Activated naive CD8-positive, alpha-beta T cell treated with anti-CD3 and anti-CD28 coated beads for 36 hours (primary cell): ENCODE measurements around the gene FLNC. TPM values are rescaled to one million over a fixed set of nuclear protein-coding genes. Genes with fewer than 3 reads are reported as not detected.

Experiments
- DNase-seq: peaks from one replicate; pipeline ENCODE4 v3.0.0; 2021
- H3K27ac Mint-ChIP-seq: one replicate; pipeline ENCODE4 v1.8.0; 2022; ENCODE audit warnings: mild to moderate bottlenecking, moderate library complexity, mixed read lengths
- H3K27me3 Mint-ChIP-seq: one replicate; pipeline ENCODE4 v1.8.0; 2022; ENCODE audit warnings: mild to moderate bottlenecking, mixed read lengths
- H3K36me3 Mint-ChIP-seq: one replicate; pipeline ENCODE4 v1.8.0; 2021; ENCODE audit warnings: mild to moderate bottlenecking, mixed read lengths
- H3K4me1 Mint-ChIP-seq: one replicate; pipeline ENCODE4 v1.8.0; 2021; ENCODE audit warnings: mixed read lengths
- H3K4me3 Mint-ChIP-seq: one replicate; pipeline ENCODE4 v1.8.0; 2022; ENCODE audit warnings: mild to moderate bottlenecking, moderate library complexity, mixed read lengths
- H3K9me3 Mint-ChIP-seq: one replicate; pipeline ENCODE4 v1.8.0; 2022; ENCODE audit warnings: mixed read lengths
- total RNA-seq, 2 experiments: library from RNA; stranded (reverse); gene quantifications; one replicate each; pipeline ENCODE4 v1.2.3, GENCODE V29; 2021

FLNC gene
- total RNA-seq, 2 experiments from 2014 or later = 0.12 to 0.23 TPM

GRCh38 chr7:128833148-128833945 is 3.1 kb downstream of the FLNC start:
- peaks cover 32% of the 10 kb centered on the region for H3K27me3 Mint-ChIP-seq

DNA sequence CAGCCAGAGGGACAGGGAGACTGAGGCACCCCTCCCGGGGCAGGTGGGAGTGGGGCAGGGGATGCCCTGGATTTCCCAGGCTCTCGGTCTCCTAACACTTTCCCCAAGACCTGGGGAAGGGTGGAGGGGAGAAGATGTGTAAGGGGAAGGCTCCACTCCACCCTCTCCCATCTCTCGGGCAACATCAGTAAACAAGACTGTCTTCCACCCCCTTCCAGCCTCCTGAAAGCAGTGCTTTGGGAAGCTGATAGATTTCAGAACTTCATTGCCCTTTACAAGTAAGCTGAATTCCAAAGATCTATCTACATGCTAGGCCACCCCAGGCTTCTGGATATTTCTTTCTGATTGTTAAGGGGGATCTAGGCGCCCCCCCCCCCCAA is 3.7 kb downstream of the FLNC start:
- peaks cover 27% of the 10 kb centered on the region for H3K27me3 Mint-ChIP-seq
- H3K9me3 Mint-ChIP-seq = no peaks in the 10 kb centered on the region
- H3K4me1 Mint-ChIP-seq = peaks cover 12% of the 10 kb centered on the region
- no peaks in the 10 kb centered on the region for H3K36me3 Mint-ChIP-seq
- DNase-seq = no peak
- H3K27ac Mint-ChIP-seq = no peak overlapping the region
- H3K4me3 Mint-ChIP-seq = no peak overlapping the region

More at GRCh38 chr7:128833148-128833945, 3.1 kb downstream of the FLNC start:
- H3K27ac Mint-ChIP-seq = no peak overlapping the region
- H3K36me3 Mint-ChIP-seq = no peaks in the 10 kb centered on the region
- DNase-seq = no peak
- H3K4me3 Mint-ChIP-seq = no peak overlapping the region
- H3K9me3 Mint-ChIP-seq = no peaks in the 10 kb centered on the region
- peaks cover 12% of the 10 kb centered on the region for H3K4me1 Mint-ChIP-seq

GRCh38 chr7:128835231-128835751 is 5.1 kb downstream of the FLNC start:
- Mint-ChIP-seq H3K27me3 (peaks cover 16% of the 10 kb centered on the region), H3K4me1 (peaks cover 9% of the 10 kb centered on the region), H3K9me3 (no peaks in the 10 kb centered on the region), H3K36me3 (no peaks in the 10 kb centered on the region), H3K27ac (no peak overlapping the region), H3K4me3 (no peak overlapping the region)
- DNase-seq = no peak

DNA sequence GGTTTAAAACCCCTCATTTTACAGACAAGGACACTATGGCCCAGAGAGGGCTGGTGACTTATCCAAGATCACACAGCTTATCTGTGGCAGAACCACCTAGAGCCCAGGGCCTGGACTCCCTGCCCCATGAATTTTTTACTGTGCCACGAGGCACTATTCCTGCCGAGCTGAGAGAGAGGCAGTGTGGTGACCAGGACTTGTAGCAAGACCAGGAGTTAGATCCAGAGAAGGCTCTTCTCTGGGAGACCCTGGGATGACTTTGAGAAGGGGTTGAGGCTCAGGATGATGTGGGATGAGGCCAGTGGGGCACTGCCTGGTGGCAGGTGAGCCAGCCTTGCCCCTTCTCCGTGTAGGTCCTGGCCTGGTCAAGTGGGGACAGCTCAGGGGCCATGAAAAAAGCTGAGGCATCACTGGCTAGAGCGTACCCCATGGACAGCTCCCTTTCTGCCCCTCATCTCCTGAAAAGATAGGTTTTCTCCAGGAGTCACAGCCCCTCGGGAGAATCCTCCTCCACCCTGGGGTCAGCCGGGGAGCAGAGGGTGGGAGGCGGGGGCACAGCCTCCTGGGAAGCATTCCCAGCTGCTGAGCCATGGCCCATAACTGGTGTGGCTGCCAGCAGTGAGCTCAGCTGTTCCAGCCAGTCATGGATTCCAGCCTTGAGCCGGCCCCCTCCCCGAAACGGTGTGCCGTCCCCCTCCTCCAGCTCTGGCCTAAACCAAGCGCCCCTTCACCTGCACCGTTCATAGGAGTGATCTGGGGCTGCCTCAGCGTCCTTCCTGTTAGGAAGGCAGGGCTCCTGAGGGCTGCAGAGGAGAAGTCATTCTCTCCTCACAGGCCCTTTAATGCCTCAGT is 5.8 kb downstream of the FLNC start:
- no peaks in the 10 kb centered on the region for H3K36me3 Mint-ChIP-seq
- H3K4me1 Mint-ChIP-seq = peaks cover 4% of the 10 kb centered on the region
- no peak overlapping the region for H3K4me3 Mint-ChIP-seq
- DNase-seq = no peak
- no peak overlapping the region for H3K27ac Mint-ChIP-seq
- no peaks in the 10 kb centered on the region for H3K9me3 Mint-ChIP-seq
- peaks cover 8% of the 10 kb centered on the region for H3K27me3 Mint-ChIP-seq

DNA sequence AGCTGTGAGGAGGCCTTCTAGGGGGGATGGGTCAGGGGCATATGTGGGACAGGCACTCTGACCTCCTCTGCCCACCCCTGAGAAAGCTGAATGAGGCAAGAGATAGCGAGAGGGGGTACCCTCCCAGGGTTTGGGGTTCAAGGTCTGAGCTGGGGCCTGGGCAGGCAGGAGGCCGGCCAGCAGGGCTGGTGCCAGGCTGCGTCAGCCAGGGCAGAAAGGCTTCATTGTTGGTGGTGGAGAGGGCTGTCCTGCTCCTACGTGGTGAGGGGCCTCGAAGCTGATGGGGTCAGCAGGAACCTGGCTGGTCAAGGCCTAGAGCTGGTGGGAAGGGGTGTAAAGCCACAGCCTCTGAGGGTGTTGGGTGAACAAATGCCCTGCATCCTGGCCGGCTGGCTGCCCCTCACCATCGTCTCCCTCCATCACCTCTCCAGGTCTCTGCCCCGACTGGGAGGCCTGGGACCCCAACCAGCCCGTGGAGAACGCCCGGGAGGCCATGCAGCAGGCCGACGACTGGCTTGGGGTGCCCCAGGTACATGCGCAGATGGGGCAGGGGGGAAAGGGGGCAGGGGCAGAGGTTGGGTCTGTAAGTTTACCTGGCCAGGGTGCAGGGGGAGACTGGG is 6.6 kb downstream of the FLNC start:
- H3K36me3 Mint-ChIP-seq = no peaks in the 10 kb centered on the region
- H3K27ac Mint-ChIP-seq = no peak overlapping the region
- H3K4me3 Mint-ChIP-seq = no peak overlapping the region
- H3K27me3 Mint-ChIP-seq = peaks cover under 1% of the 10 kb centered on the region
- H3K9me3 Mint-ChIP-seq = no peaks in the 10 kb centered on the region
- no peak for DNase-seq
- peaks cover 1% of the 10 kb centered on the region for H3K4me1 Mint-ChIP-seq

- Mint-ChIP-seq H3K9me3 (no peaks in the 10 kb centered on the region), H3K27me3 (no peaks in the 10 kb centered on the region), H3K36me3 (no peaks in the 10 kb centered on the region), H3K4me1 (peaks cover 4% of the 10 kb centered on the region), H3K27ac (no peak overlapping the region), H3K4me3 (no peak overlapping the region)
- no peak for DNase-seq
Measured at GRCh38 chr7:128837521-128837921, 7.3 kb downstream of the FLNC start.

GRCh38 chr7:128838109-128838779 is 8.0 kb downstream of the FLNC start:
- Mint-ChIP-seq H3K27ac (no peak overlapping the region), H3K27me3 (no peaks in the 10 kb centered on the region), H3K9me3 (no peaks in the 10 kb centered on the region), H3K4me1 (peaks cover 4% of the 10 kb centered on the region), H3K4me3 (peak overlapping the region; percentile 25), H3K36me3 (no peaks in the 10 kb centered on the region)
- no peak for DNase-seq

DNA sequence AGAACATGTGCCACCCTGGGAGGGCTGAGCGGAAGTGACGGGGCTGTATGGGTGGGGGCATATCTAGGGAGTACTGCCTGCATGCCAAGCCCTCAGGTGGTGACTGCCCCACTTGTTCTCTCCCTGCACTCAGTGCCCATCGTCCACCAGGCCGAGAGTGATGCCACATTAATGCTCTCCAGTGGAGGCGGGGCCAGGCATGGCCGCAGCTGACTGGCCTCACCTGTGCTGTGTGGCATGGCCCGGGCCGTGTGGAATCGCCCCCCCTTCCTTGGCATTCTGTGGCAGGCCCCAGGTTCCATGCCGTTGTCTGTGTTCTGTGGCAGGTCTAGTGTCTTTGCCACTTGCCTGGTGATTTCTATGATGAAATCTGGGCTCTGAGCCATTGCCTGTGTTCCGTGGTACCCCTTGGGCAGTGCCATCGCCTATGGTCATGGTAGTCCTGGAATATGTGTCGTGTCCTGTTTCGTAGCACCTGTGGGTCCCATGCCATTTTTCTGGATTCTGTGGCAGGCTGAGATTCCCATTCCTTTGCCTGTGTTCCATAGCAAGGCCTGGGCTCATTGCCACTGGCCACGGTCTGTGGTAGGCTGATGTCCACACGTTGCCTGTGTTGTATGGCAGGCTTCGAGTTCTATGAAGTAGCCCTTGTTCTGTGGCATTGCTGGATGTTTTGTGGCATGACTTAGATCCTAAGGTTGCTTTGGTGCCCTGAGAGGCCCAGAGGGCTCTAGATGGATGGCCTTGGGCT is 8.9 kb downstream of the FLNC start:
- no peak for DNase-seq
- no peak overlapping the region for H3K4me3 Mint-ChIP-seq
- H3K27ac Mint-ChIP-seq = no peak overlapping the region
- no peaks in the 10 kb centered on the region for H3K9me3 Mint-ChIP-seq
- H3K4me1 Mint-ChIP-seq = peaks cover 4% of the 10 kb centered on the region
- no peaks in the 10 kb centered on the region for H3K36me3 Mint-ChIP-seq
- no peaks in the 10 kb centered on the region for H3K27me3 Mint-ChIP-seq

GRCh38 chr7:128839751-128840177 is 9.6 kb downstream of the FLNC start:
- Mint-ChIP-seq H3K4me3 (no peak overlapping the region), H3K36me3 (no peaks in the 10 kb centered on the region), H3K27me3 (no peaks in the 10 kb centered on the region), H3K4me1 (peaks cover 4% of the 10 kb centered on the region), H3K27ac (no peak overlapping the region), H3K9me3 (no peaks in the 10 kb centered on the region)
- DNase-seq = no peak

- no peak for DNase-seq
- H3K27me3 Mint-ChIP-seq = no peaks in the 10 kb centered on the region
- H3K4me3 Mint-ChIP-seq = no peak overlapping the region
- no peak overlapping the region for H3K27ac Mint-ChIP-seq
- no peaks in the 10 kb centered on the region for H3K9me3 Mint-ChIP-seq
- H3K36me3 Mint-ChIP-seq = no peaks in the 10 kb centered on the region
- H3K4me1 Mint-ChIP-seq = peaks cover 4% of the 10 kb centered on the region
Measured at GRCh38 chr7:128840326-128841170, 10.3 kb downstream of the FLNC start.

DNA sequence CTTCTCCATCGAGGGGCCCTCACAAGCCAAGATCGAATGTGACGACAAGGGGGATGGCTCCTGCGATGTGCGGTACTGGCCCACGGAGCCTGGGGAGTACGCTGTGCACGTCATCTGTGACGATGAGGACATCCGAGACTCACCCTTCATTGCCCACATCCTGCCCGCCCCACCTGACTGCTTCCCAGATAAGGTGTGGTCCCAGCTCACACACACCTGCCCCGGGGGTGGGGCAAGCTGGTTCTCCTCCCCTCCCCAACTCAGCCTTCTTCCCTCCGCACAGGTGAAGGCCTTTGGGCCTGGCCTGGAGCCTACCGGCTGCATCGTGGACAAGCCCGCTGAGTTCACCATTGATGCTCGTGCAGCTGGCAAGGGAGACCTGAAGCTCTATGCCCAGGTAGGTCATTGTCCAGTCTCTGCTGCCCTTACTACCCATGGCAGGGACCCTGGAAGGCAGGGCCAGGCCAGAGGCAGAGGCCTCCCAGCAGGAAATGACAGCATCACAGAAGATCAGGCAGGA is 11.0 kb downstream of the FLNC start:
- H3K36me3 Mint-ChIP-seq = no peaks in the 10 kb centered on the region

DNA sequence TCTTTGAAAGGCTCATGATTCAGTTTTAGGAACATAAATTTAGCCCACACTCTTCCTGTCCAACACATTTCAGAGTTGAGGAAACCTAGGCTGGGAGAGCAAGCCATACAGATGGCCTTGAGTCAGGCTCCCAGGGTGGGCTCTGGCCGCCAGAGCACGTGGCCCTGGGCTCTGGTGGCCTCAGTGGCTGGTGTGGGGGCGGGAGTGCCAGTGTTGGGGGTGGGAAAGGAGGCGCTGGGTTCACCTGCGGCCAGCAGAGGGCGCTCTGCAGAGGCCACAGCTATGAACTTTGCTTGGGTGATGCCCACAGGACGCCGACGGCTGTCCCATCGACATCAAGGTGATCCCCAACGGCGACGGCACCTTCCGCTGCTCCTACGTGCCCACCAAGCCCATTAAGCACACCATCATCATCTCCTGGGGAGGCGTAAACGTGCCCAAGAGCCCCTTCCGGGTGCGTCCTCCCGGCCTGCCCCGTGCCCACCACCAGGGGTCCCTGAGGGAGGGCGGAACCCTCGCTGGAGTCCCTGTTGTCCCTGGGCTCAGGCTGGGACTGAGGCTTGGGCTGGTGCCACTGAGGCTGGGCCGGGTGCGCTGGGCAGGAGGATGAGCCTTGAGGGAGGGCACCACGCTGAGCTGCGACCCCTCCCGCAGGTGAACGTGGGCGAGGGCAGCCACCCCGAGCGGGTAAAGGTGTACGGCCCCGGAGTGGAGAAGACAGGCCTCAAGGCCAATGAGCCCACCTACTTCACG is 11.9 kb downstream of the FLNC start:
- DNase-seq = peak; percentile 66
- Mint-ChIP-seq H3K27ac (no peak overlapping the region), H3K4me1 (peaks cover 4% of the 10 kb centered on the region), H3K9me3 (no peaks in the 10 kb centered on the region), H3K4me3 (no peak overlapping the region), H3K36me3 (no peaks in the 10 kb centered on the region), H3K27me3 (no peaks in the 10 kb centered on the region)

More for the DNA sequence above, 11.0 kb downstream of the FLNC start:
- Mint-ChIP-seq H3K4me1 (peaks cover 4% of the 10 kb centered on the region), H3K27ac (no peak overlapping the region), H3K4me3 (no peak overlapping the region), H3K27me3 (no peaks in the 10 kb centered on the region), H3K9me3 (no peaks in the 10 kb centered on the region)
- no peak for DNase-seq
